ENCODE data around the gene SLC22A31. TPM values are rescaled to one million over a fixed set of nuclear protein-coding genes. Genes with fewer than 3 reads are reported as not detected.

SLC22A31 gene
- total and polyA plus RNA-seq, 2 experiments from 2014 or later, result 2.1 to 13.8 TPM

GRCh38 chr16:89176147-89176690, 24.1 kb downstream of the SLC22A31 start:
- H3K79me2 ChIP-seq (replicated peaks; ENCODE audit: insufficient read depth), result no peaks in the 10 kb centered on the region
- no peak overlapping the region for H3K27ac ChIP-seq (ENCODE audit: low read depth)
- H3K9me3 Mint-ChIP-seq, result no peaks in the 10 kb centered on the region
- no peak overlapping the region for H2AFZ ChIP-seq
- H3K9me2 ChIP-seq (ENCODE audit: insufficient read depth), result no peaks in the 10 kb centered on the region
- H3K36me3 Mint-ChIP-seq (ENCODE audit: low read depth), result no peaks in the 10 kb centered on the region
- ATAC-seq, result no peak
- no peak for DNase-seq (ENCODE audit: low spot score)
- no peaks in the 10 kb centered on the region for H3K27me3 ChIP-seq (ENCODE audit: insufficient read depth)
- H3K36me3 ChIP-seq (ENCODE audit: insufficient read depth), result no peaks in the 10 kb centered on the region
- H3F3A ChIP-seq (replicated peaks; ENCODE audit: low read depth), result no peaks in the 10 kb centered on the region
- peaks cover 9% of the 10 kb centered on the region for H3K4me1 ChIP-seq (ENCODE audit: insufficient read depth)
- no peak overlapping the region for H3K4me2 ChIP-seq
- H3K4me3 ChIP-seq, result no peak overlapping the region
- peaks cover 9% of the 10 kb centered on the region for H3K27me3 Mint-ChIP-seq (ENCODE audit: insufficient read depth, low read depth, poor library complexity)
- peaks cover 8% of the 10 kb centered on the region for H3K4me1 Mint-ChIP-seq
- no peak overlapping the region for H3K4me3 Mint-ChIP-seq
- no peak overlapping the region for H3K27ac Mint-ChIP-seq
- TF ChIP-seq ZNF331 (CRISPR knock-in tag; IDR thresholded peaks at IDR 0.05; ENCODE audit: low read depth), result no peak
- TF ChIP-seq NANOG (IDR thresholded peaks at IDR 0.05; ENCODE audit: borderline replicate concordance), result no peak
- no peak for TF ChIP-seq CREB1 (CRISPR knock-in tag; IDR thresholded peaks at IDR 0.05; ENCODE audit: low read depth)
- TF ChIP-seq STAT1 (IDR thresholded peaks at IDR 0.05; ENCODE audit: unreplicated experiment), result no peak
- no peak for TF ChIP-seq ZNF462 (CRISPR knock-in tag; IDR thresholded peaks at IDR 0.05)
- TF ChIP-seq, protein P1, sequence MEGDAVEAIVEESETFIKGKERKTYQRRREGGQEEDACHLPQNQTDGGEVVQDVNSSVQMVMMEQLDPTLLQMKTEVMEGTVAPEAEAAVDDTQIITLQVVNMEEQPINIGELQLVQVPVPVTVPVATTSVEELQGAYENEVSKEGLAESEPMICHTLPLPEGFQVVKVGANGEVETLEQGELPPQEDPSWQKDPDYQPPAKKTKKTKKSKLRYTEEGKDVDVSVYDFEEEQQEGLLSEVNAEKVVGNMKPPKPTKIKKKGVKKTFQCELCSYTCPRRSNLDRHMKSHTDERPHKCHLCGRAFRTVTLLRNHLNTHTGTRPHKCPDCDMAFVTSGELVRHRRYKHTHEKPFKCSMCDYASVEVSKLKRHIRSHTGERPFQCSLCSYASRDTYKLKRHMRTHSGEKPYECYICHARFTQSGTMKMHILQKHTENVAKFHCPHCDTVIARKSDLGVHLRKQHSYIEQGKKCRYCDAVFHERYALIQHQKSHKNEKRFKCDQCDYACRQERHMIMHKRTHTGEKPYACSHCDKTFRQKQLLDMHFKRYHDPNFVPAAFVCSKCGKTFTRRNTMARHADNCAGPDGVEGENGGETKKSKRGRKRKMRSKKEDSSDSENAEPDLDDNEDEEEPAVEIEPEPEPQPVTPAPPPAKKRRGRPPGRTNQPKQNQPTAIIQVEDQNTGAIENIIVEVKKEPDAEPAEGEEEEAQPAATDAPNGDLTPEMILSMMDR (conservative IDR thresholded peaks at IDR 0.05; ENCODE audit: low read depth in 2 of 2), result no peak
- TF ChIP-seq, protein P2, sequence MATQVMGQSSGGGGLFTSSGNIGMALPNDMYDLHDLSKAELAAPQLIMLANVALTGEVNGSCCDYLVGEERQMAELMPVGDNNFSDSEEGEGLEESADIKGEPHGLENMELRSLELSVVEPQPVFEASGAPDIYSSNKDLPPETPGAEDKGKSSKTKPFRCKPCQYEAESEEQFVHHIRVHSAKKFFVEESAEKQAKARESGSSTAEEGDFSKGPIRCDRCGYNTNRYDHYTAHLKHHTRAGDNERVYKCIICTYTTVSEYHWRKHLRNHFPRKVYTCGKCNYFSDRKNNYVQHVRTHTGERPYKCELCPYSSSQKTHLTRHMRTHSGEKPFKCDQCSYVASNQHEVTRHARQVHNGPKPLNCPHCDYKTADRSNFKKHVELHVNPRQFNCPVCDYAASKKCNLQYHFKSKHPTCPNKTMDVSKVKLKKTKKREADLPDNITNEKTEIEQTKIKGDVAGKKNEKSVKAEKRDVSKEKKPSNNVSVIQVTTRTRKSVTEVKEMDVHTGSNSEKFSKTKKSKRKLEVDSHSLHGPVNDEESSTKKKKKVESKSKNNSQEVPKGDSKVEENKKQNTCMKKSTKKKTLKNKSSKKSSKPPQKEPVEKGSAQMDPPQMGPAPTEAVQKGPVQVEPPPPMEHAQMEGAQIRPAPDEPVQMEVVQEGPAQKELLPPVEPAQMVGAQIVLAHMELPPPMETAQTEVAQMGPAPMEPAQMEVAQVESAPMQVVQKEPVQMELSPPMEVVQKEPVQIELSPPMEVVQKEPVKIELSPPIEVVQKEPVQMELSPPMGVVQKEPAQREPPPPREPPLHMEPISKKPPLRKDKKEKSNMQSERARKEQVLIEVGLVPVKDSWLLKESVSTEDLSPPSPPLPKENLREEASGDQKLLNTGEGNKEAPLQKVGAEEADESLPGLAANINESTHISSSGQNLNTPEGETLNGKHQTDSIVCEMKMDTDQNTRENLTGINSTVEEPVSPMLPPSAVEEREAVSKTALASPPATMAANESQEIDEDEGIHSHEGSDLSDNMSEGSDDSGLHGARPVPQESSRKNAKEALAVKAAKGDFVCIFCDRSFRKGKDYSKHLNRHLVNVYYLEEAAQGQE (IDR thresholded peaks at IDR 0.05; ENCODE audit: unreplicated experiment), result no peak
- TF ChIP-seq POLR2AphosphoS5 (IDR thresholded peaks at IDR 0.05; ENCODE audit: low read depth), result no peak
- TF ChIP-seq ZNF114 (CRISPR knock-in tag; IDR thresholded peaks at IDR 0.05), result no peak
- TF ChIP-seq JUNB (IDR thresholded peaks at IDR 0.05; ENCODE audit: unreplicated experiment), result no peak
- no peak for TF ChIP-seq ETS1 (IDR thresholded peaks at IDR 0.05)
- TF ChIP-seq EZH2 (IDR thresholded peaks at IDR 0.05; ENCODE audit: low read depth, unreplicated experiment), result no peak
- no peak for TF ChIP-seq EZH2phosphoT487 (IDR thresholded peaks at IDR 0.05; ENCODE audit: unreplicated experiment)
- H4K20me1 ChIP-seq (replicated peaks; ENCODE audit: insufficient read depth), result no peaks in the 10 kb centered on the region

All from GM23338 (cell line).